Right lobe of liver (tissue), 6 donors: ENCODE measurements around the gene DYNLRB1. TPM values are rescaled to one million over a fixed set of nuclear protein-coding genes. Genes with fewer than 3 reads are reported as not detected.
"Not testable (repeated sequence)": the region's sequence is repeated elsewhere in the genome, so short reads cannot be mapped to it uniquely, and the experiment has no call there.

ENCODE experiments used
- ATAC-seq, 4 donors: fragments of 200-7000 bp; cut with Tn5 transposase; one replicate each; pipeline ENCODE4 v1.9.1; 2020; ENCODE audit warnings: mild to moderate bottlenecking in 4 of 4, moderate library complexity in 4 of 4
- DNase-seq, 3 donors: peaks; one replicate each; pipeline ENCODE4 v3.0.0-alpha.2; 2020
- H3K27ac ChIP-seq, 3 donors: fragments of 200-600 bp; one replicate each; pipeline ENCODE4 v1.8.0; 2022
- H3K27me3 ChIP-seq, 2 donors: fragments of 200-600 bp; one replicate each; pipeline ENCODE4 v1.8.0; 2022
- H3K36me3 ChIP-seq, 4 donors: fragments of 200-600 bp; sonication (generic) in 1 of 4; one replicate each; pipeline versions ENCODE4 v1.5.1 to v1.8.0; 2017 to 2022; ENCODE audit warnings: control low read depth in 1 of 4
- H3K4me1 ChIP-seq, 4 donors: fragments of 200-600 bp; sonication (generic) in 1 of 4; one replicate each; pipeline versions ENCODE4 v1.5.1 to v1.8.0; 2017 to 2022; ENCODE audit warnings: control low read depth in 1 of 4
- H3K4me3 ChIP-seq, 3 donors: fragments of 200-600 bp; one replicate each; pipeline ENCODE4 v1.8.0; 2022
- H3K9me3 ChIP-seq, 4 donors: fragments of 200-600 bp; sonication (generic) in 1 of 4; one replicate each; pipeline versions ENCODE4 v1.5.1 to v1.8.0; 2017 to 2022; ENCODE audit warnings: control low read depth in 1 of 4
- POLR2A ChIP-seq: fragments of 450-650 bp; IDR thresholded peaks from one replicate; pipeline ENCODE4 v1.6.1; 2017; ENCODE audit warnings: antibody characterized with exemption, mild to moderate bottlenecking
- WGBS: methylation state at CpG from one replicate; pipeline ENCODE4 v1.1.6; 2018; ENCODE audit warnings: low coverage, low lambda C conversion rate; ENCODE audit not compliant: insufficient coverage; ENCODE audit errors: missing lambda C conversion rate; 5-methylcytosine and 5-hydroxymethylcytosine counted together
- intact Hi-C, 2 donors: fragments of 100-400 bp; cut with DNase I; formaldehyde crosslinking; loops; one replicate each; pipeline versions ENCODE4 v1.11.2 to v1.14.1; 2022
- total RNA-seq, 6 experiments: library from RNA; depleted of rRNA in 2 of 6; stranded (reverse); fragments of >200 nt in 2 of 6; fragmentation: NEBNext Ultra II Directional in 3 of 6; extraction: Animal tissue kit (Norgen Biotek cat#: 25700) in 3 of 6; gene quantifications; one replicate each; pipeline versions ENCODE4 v1.1.0 to v1.2.4, GENCODE V29; 2016 to 2023
- TF ChIP-seq, protein P1 (sequence below), 4 donors: fragments of 200-600 bp in 3 of 4; fragments of 450-650 bp in 1 of 4; IDR thresholded peaks; one replicate each; pipeline versions ENCODE4 v1.5.1 to v1.8.0; 2016 to 2022; ENCODE audit warnings: antibody characterized with exemption in 4 of 4, mild to moderate bottlenecking in 2 of 4
- donor health status: DM: no; HTN: yes; CAD: no.
- donor health status: DM: no; HTN: no; CAD: no.
- donor health status: DM: no; HTN: no; CAD: no.
- donor health status: DM: no; HTN: yes; CAD: no.
- donor health status: DM: no; HTN: yes; CAD: no.

The DYNLRB1 gene
- total RNA-seq, 6 experiments from 2014 or later: 34.8 to 84.3 (median 42.7) TPM

DNA sequence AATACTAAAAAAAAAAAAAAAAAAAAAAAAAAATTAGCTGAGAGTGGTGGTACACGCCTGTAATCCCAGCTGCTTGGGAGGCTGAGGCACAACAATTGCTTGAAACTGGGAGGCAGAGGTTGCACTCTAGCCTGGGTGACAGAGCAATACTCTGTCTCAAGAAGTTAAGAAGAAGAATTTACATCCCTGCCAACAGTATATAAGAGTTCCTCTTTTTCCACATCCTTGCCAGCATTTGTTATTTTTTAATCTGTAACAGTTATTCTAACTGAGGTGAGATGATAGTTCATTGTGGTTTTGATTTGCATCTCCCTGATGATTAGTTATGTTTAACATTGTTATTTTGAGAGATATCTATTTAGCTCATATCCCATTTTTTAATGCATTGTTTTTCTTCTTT lies 20.3 kb upstream of the DYNLRB1 start:
- H3K4me1 ChIP-seq: no peaks in the 10 kb centered on the region
- H3K36me3 ChIP-seq: peaks cover 0 to 54% (median 22%) of the 10 kb centered on the region in 4 donors
- ATAC-seq: no peak
- no peak for TF ChIP-seq POLR2A
- TF ChIP-seq, protein P1, sequence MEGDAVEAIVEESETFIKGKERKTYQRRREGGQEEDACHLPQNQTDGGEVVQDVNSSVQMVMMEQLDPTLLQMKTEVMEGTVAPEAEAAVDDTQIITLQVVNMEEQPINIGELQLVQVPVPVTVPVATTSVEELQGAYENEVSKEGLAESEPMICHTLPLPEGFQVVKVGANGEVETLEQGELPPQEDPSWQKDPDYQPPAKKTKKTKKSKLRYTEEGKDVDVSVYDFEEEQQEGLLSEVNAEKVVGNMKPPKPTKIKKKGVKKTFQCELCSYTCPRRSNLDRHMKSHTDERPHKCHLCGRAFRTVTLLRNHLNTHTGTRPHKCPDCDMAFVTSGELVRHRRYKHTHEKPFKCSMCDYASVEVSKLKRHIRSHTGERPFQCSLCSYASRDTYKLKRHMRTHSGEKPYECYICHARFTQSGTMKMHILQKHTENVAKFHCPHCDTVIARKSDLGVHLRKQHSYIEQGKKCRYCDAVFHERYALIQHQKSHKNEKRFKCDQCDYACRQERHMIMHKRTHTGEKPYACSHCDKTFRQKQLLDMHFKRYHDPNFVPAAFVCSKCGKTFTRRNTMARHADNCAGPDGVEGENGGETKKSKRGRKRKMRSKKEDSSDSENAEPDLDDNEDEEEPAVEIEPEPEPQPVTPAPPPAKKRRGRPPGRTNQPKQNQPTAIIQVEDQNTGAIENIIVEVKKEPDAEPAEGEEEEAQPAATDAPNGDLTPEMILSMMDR (IDR thresholded peaks at IDR 0.05): no peak
- no peaks in the 10 kb centered on the region for H3K9me3 ChIP-seq
- no CpG with 5 or more reads among the region's 1 CpG for WGBS
- H3K4me3 ChIP-seq: no peak overlapping the region
- H3K27ac ChIP-seq: no peak overlapping the region
- H3K27me3 ChIP-seq: no peaks in the 10 kb centered on the region
- no peak for DNase-seq
- intact Hi-C loops: no loop called here

DNA sequence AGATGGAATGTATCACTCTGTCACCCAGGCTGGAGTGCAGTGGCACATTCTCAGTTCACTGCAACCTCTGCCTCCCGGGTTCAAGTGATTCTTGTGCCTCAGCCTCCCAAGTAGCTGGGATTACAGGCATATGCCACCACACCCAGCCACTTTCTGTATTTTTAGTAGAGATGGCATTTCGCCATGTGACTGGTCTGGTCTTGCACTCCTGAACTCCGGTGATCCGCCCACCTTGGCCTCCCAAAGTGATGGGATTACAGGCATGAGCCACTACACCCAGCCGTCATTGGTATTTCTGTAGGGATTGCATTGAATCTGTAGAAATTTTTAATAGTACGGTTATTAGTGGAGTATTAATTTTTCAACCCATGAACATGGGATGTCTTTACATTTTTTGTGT lies 18.6 kb upstream of the DYNLRB1 start:
- H3K27me3 ChIP-seq, H3K4me1 ChIP-seq, DNase-seq, ATAC-seq, H3K9me3 ChIP-seq, H3K27ac ChIP-seq, H3K4me3 ChIP-seq, intact Hi-C loops: not testable (repeated sequence)
- H3K36me3 ChIP-seq: peaks cover 0 to 41% (median 16%) of the 10 kb centered on the region in 4 donors
- 94% methylated on average over 4 of the region's 6 CpGs for WGBS

DNA sequence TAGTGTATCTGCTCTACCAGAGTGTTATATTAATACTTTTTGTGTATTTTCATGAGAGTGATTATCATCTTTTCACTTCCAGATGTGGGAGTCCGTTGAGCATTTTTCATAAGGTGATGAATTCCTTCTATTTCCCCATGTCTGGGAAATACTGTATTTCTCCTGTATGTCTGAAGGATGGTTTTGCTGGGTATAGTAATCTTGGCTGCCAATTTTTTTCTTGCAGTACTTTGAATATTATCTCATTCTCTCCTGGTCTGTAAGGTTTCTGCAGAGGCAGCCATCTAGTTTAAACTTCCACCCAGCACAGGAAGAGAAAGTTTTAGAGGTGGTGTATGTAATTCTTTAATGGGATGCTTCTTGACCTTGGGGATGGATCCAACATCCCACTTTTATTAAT lies 15.4 kb upstream of the DYNLRB1 start:
- Histone ChIP-seq H3K36me3 (peaks cover 2 to 36% (median 17%) of the 10 kb centered on the region in 4 donors), H3K4me1 (no peaks in the 10 kb centered on the region), H3K27me3 (no peaks in the 10 kb centered on the region), H3K9me3 (no peaks in the 10 kb centered on the region), H3K4me3 (no peak overlapping the region), H3K27ac (no peak overlapping the region)
- TF ChIP-seq, protein P1 (IDR thresholded peaks at IDR 0.05): no peak
- TF ChIP-seq POLR2A: no peak
- intact Hi-C loops: no loop called here
- DNase-seq (no peak), ATAC-seq (no peak)
- WGBS: 100% methylated on average over 1 of the region's 1 CpG

- TF ChIP-seq POLR2A: no peak
- TF ChIP-seq, protein P1 (IDR thresholded peaks at IDR 0.05): no peak
- Histone ChIP-seq H3K36me3 (peaks cover 5 to 61% (median 31%) of the 10 kb centered on the region in 4 donors), H3K4me1 (peaks cover 0 to 10% (median 0%) of the 10 kb centered on the region in 4 donors), H3K4me3 (no peak overlapping the region), H3K27me3 (no peaks in the 10 kb centered on the region), H3K9me3 (no peaks in the 10 kb centered on the region), H3K27ac (no peak overlapping the region)
- DNase-seq (no peak), ATAC-seq (no peak)
- WGBS: 93% methylated on average over 2 of the region's 3 CpGs
- intact Hi-C loops: no loop called here
Measured at GRCh38 chr20:34506480-34506879, 9.7 kb upstream of the DYNLRB1 start.

DNA sequence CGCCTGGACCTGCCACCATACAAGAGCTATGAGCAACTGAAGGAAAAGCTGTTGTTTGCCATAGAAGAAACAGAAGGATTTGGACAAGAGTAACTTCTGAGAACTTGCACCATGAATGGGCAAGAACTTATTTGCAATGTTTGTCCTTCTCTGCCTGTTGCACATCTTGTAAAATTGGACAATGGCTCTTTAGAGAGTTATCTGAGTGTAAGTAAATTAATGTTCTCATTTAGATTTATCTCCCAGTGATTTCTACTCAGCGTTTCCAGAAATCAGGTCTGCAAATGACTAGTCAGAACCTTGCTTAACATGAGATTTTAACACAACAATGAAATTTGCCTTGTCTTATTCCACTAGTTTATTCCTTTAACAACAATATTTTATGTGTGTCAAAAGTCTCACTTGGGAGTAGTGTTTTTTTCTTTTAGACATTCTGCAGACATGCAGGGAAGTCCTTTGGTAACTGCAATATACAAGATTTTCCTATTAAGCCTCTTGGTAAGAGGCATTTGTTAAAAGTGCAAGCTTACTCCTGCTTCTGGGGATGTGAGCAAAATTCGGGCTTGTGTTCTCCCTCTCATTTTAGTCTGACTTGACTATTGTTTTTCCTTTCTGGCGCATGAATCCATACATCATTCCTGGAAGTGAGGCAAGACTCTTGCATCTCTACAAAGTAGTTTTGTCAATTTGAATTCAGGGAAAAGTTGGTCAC lies 8.4 kb upstream of the DYNLRB1 start:
- Histone ChIP-seq H3K4me3 (no peak overlapping the region), H3K27me3 (no peaks in the 10 kb centered on the region), H3K4me1 (peaks cover 0 to 24% (median 0%) of the 10 kb centered on the region in 4 donors), H3K9me3 (no peaks in the 10 kb centered on the region), H3K36me3 (peaks cover 5 to 61% (median 31%) of the 10 kb centered on the region in 4 donors), H3K27ac (no peak overlapping the region)
- ATAC-seq (no peak), DNase-seq (no peak)
- TF ChIP-seq, protein P1 (IDR thresholded peaks at IDR 0.05): no peak
- TF ChIP-seq POLR2A: no peak
- WGBS: 82% methylated on average over 4 of the region's 4 CpGs
- intact Hi-C loops: no loop called here
